Suppressor macrophage (primary cell): ENCODE data around the gene PCSK9.
A peak's percentile ranks its signal among the peaks of the same experiment; 100 is the strongest.

Source experiments
- DNase-seq, 4 experiments: peaks; one replicate each; pipeline ENCODE4 v3.0.0-alpha.2; 2020 to 2022
- total RNA-seq, 17 experiments: gene quantifications; one replicate each; lab custom pipeline; 2026; ENCODE audit warnings: mixed read lengths in 6 of 17, inconsistent platforms in 3 of 17; lab: John Stamatoyannopoulos, UW

Gene PCSK9
- 0 to 4.4 (median 0) reads per million in 17 experiments for total RNA-seq

- DNase-seq: no peak
Observed at GRCh38 chr1:55039342-55040082, at the start of gene PCSK9. PCSK9 (plus strand) TSS chr1:55039548; CDS start chr1:55039838, 290 bp downstream.

GRCh38 chr1:54989968-54990810 is 49.2 kb upstream of the PCSK9 start:
- DNase-seq: no peak

- DNase-seq: no peak
Observed at GRCh38 chr1:54990916-54991315, 48.4 kb upstream of the PCSK9 start.

DNA sequence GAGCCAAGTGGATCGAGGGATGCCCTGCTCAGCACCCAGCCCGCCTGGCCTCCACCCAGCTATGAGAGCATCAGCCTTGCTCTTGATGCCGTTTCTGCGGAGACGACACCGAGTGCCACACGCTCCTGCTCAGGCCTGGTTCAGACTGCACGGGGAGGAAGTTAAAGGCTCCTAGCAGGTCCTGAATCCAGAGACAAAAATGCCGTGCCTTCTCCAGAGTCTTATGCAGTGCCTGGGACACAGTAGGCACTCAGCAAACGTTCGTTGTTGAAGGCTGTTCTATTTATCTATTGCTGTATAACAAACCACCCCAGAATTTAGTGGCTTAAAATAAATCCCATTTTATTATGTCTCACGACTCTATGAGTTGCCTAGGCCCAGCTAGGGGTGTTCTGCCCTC is 47.4 kb upstream of the PCSK9 start:
- DNase-seq: no peak

GRCh38 chr1:54993140-54993539 is 46.2 kb upstream of the PCSK9 start:
- DNase-seq: no peak

- DNase-seq: no peak
Observed at GRCh38 chr1:54994355-54994990, 44.9 kb upstream of the PCSK9 start.

GRCh38 chr1:54995013-54995760 is 44.2 kb upstream of the PCSK9 start:
- DNase-seq: no peak

DNA sequence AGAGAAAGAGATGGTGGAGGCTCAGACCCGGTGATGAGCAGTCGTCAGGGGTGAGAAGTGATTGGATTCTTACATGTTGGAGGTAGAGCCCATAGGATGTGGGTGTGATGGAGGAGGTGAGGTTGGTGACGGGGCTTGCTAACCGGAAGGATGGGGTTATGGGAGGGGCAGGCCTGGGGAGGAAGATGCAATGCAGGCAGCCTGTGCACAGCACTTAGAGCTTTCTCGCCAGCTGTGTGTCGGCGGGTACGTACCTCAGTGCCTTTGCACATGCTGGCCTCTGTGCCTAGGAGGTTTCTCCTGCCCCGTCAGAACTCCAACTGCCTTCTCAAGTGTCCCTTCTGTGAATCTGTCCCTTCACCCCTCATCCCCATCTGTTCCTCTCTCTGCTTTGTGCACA is 43.5 kb upstream of the PCSK9 start:
- no peak for DNase-seq

- DNase-seq: peak; percentile 78 to 90 (median 88)
Observed at GRCh38 chr1:54996359-54996868, 42.9 kb upstream of the PCSK9 start.

DNA sequence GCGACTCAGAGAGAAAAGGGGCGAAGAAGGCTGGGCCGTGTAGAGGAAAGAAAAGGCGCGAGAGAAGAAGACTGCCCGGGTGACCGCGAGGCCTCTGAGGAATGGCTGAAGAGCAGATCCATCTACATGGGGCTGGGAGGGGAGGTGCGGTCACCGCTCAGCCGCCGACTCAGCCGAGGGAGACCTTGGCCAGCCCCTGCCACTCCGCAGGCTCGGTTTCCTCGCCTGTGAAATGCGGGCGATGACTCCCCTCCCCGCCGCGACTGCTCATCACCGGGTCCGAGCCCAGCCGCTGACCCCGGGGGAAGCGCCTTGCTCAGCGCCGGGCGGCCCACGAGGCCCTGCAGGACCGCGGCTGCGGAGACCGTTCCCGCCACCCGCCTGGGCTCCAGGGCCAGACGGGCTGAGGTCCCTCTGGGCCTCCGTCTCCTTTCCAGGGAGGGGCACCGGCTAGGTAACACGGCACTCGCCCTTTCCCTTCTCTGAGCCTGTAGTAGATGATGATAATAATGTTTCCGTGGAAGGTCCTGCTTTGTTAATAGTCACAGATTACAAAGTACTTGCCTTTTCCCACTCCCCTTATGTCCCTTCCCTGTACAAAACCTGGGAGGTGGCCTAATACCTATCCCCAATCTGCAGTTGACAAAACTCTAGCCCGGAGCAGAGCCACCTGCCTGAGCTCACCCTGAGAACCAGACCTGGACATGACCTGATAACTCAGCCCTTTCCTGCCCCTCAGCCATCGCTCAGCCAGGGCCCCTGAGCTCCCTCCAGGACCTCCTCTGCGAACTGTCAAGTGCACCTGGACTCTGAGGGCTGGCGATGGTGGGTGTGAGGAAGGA is 42.3 kb upstream of the PCSK9 start:
- peak in 1 of 4 experiments; percentile 13 for DNase-seq

GRCh38 chr1:54997711-54997986 is 41.7 kb upstream of the PCSK9 start:
- DNase-seq: no peak

DNA sequence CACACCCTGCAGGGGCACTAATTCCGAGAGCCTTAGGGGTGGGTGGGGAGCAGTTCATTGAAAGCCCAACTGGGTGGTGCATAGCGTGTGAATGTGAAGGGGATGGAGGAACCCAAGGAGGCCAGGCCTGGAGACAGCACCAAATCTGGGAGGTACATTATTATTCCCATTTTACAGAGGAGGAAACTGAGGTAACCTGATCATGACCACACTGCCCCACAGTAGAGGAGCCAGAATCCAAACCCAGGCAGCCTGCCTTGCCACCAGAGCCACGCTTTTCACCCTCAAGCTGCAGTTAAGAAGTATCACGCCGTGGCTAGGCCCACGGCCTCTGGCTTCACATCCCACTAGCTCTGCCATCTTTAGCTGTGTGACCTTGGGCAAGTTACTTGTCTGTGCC is 41.2 kb upstream of the PCSK9 start:
- no peak for DNase-seq

DNA sequence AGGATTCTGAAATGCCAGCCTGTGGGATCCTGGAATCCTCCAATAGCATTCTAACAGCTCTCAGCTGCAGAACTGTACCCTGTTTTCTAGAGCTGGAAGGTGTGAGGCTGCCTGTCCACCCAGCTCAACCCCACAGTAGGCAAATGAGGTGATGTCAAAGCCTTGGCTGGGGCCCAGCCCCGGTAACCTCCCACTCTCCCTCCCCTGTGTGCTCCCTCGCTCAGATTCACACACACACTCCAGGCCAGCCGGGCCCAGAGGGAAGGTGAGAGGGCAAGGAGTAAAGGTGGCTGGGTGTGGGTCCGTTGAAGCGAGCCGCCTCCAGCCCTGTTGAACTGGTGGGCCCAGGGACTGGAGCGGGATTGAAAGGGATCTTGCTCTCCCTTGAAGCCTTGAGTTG is 40.7 kb upstream of the PCSK9 start, which contains the start of gene BSND:
BSND (plus strand) TSS at position 257 of the 400 bp plus-strand sequence. CDS start 254 bp downstream, outside the sequence.
- DNase-seq: no peak

DNA sequence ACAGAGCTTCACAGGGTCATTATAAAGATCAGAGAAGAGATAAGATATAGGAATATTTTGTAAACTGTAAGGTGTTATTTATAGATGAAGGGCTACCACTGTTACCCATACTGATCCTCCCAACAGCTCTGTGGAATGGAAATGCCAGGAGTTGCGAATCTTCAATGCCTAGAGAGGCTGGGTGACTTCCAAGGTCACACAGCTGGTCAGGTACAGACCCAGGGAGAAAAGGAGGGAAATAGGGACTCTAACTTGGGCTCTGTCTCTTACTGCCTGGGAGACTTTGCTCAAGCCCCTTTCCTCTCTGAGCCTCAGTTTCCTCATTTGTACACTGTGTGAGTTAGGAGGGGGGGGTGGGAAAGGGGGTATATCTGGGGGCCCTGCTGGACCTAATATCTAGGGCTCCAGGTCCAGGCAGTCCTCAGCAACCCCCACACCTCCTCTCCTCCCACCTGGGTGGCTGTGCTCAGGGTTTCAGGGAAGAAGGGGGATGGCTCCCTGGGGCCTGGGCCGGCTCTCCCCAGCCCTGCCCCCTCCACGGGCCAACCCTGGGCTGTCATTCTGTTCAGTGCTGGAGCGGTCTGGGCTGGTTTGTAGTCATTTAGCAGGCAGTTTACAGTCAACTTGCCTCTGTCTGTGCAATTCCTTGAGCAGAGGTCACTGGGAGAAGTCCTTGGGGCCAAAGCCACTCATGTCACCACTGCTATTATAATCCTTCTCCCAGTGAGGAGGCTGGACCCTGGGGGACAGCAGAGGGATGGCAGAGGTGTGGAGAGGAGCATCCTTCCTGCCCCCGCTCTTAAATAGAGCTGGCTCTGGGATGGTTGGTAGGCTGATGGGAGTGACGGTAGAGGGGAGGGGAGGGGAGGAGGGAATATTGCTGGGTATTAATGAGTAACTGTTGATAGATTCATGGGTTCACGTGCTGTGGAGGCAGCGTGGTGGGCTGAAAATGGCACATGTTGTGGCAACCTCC is 39.0 kb upstream of the PCSK9 start:
- no peak for DNase-seq

GRCh38 chr1:55001311-55001710 is 38.0 kb upstream of the PCSK9 start:
- DNase-seq: no peak

DNA sequence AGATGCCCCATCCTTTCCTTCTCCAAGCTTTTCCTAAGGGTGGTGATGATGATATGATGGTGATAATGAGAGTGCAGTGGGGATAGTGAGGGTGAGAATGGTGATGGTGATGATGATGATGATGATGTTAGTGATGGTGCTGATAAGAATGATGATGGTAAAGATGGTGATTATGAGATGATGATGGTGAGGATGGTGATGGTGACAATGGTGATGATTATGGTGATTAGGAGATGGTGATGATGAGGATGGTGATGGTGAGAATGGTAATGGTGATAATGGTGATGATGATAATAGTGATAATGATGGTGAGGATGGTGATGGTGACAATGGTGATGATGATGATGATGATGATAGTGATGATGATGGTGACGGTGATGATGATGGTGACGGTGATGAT is 36.7 kb upstream of the PCSK9 start:
- no peak for DNase-seq

GRCh38 chr1:55005351-55006140 is 33.8 kb upstream of the PCSK9 start:
- DNase-seq: no peak

DNA sequence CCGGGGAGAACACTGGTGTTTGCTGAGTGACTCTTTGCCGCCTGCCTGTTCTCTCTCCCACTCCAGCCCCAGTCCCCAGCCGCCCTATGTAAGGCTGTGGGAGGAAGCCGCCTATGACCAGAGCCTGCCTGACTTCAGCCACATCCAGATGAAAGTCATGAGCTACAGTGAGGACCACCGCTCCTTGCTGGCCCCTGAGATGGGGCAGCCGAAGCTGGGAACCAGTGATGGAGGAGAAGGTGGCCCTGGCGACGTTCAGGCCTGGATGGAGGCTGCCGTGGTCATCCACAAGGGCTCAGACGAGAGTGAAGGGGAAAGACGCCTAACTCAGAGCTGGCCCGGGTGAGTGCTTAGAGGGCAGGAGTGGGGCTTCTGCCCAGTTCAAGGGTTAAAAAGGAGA is 32.4 kb upstream of the PCSK9 start:
- DNase-seq: no peak

DNA sequence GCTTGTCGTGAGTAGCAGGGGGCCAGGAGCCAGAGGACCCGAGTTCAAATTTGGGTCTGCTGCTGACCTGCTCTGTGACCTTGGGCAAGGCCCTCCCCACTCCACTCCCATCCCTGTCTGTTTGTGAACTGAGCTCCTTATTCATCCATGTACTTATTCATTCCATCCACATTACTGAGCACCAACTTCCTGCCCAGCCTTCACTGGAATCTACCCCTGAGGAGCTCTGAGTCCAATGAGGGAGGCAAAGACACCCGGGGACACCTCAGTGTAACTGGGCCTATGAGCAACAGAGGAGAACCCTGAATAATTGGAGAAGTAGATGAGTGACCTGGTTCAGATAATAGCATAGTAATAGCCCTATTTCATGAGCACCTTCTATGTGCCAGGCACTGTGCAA is 31.7 kb upstream of the PCSK9 start:
- DNase-seq: no peak
